Left ventricle myocardium inferior (tissue), 1 donor: ENCODE data around the gene TADA2A. TPM values are rescaled to one million over a fixed set of nuclear protein-coding genes. Genes with fewer than 3 reads are reported as not detected.

Experiments used
- DNase-seq: peaks from one replicate; pipeline ENCODE4 v3.0.0-alpha.2; 2020
- H3K27ac ChIP-seq: fragments of 200-600 bp; replicated peaks from 2 replicates; pipeline ENCODE4 v1.8.0; 2021
- H3K27me3 ChIP-seq: fragments of 200-600 bp; 2 replicates; pipeline ENCODE4 v1.8.0; 2021; ENCODE audit warnings: low read depth
- H3K36me3 ChIP-seq: fragments of 200-600 bp; 2 replicates; pipeline ENCODE4 v1.8.0; 2021
- H3K4me1 ChIP-seq: fragments of 200-600 bp; 2 replicates; pipeline ENCODE4 v1.8.0; 2021
- H3K4me3 ChIP-seq: fragments of 200-600 bp; 2 replicates; pipeline ENCODE4 v1.8.0; 2021; ENCODE audit warnings: mild to moderate bottlenecking, moderate library complexity
- H3K9me3 ChIP-seq: fragments of 200-600 bp; replicated peaks from 2 replicates; pipeline ENCODE4 v1.8.0; 2021
- intact Hi-C: fragments of 100-400 bp; cut with micrococcal nuclease; formaldehyde crosslinking; loops from one replicate; pipeline ENCODE4 v1.11.0; 2022
- total RNA-seq: library from RNA; stranded (reverse); fragmentation: NEBNext Ultra II Directional; extraction: Animal tissue kit (Norgen Biotek cat#: 25700); gene quantifications from one replicate; pipeline ENCODE4 v1.2.1, GENCODE V29; 2021
- TF ChIP-seq, protein P1 (sequence below): fragments of 200-600 bp; IDR thresholded peaks from 2 replicates; pipeline ENCODE4 v1.8.0; 2021; ENCODE audit warnings: antibody characterized with exemption, mild to moderate bottlenecking, borderline replicate concordance
- donor health status: DM: no; HTN: yes; CAD: no; lungs with severe emphysema.

Gene TADA2A
- total RNA-seq, 1 donor from 2014 or later: 11.9 TPM

DNA sequence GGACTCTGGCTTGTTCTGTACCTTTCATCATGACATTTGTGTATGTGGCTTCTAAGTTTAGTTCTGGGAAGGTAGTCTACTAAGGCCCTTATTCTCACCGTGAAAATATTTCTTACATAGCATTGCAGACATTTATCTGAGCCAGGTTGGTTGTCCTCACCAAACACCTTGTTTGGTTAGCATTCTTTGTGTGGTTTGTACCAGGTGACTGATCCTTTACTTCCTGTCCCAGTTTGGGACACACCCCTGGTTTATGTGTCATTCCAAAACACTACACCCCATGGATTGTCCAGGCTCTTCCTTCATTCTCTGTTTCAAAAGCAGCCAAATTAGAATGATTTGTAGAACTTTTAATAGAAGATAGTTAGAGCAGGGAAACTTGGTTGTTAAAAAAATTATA lies 59.8 kb downstream of the TADA2A start:
- H3K27me3 ChIP-seq: no peaks in the 10 kb centered on the region
- no peak overlapping the region for H3K27ac ChIP-seq
- no peaks in the 10 kb centered on the region for H3K4me1 ChIP-seq
- DNase-seq: no peak
- no peaks in the 10 kb centered on the region for H3K9me3 ChIP-seq
- H3K4me3 ChIP-seq: no peak overlapping the region
- TF ChIP-seq, protein P1, sequence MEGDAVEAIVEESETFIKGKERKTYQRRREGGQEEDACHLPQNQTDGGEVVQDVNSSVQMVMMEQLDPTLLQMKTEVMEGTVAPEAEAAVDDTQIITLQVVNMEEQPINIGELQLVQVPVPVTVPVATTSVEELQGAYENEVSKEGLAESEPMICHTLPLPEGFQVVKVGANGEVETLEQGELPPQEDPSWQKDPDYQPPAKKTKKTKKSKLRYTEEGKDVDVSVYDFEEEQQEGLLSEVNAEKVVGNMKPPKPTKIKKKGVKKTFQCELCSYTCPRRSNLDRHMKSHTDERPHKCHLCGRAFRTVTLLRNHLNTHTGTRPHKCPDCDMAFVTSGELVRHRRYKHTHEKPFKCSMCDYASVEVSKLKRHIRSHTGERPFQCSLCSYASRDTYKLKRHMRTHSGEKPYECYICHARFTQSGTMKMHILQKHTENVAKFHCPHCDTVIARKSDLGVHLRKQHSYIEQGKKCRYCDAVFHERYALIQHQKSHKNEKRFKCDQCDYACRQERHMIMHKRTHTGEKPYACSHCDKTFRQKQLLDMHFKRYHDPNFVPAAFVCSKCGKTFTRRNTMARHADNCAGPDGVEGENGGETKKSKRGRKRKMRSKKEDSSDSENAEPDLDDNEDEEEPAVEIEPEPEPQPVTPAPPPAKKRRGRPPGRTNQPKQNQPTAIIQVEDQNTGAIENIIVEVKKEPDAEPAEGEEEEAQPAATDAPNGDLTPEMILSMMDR: no peak
- intact Hi-C loops: no loop called here
- H3K36me3 ChIP-seq: peaks cover 87% of the 10 kb centered on the region

GRCh38 chr17:37470181-37470580 lies 63.5 kb downstream of the TADA2A start:
- no peaks in the 10 kb centered on the region for H3K9me3 ChIP-seq
- H3K27ac ChIP-seq: no peak overlapping the region
- H3K36me3 ChIP-seq: peaks cover 97% of the 10 kb centered on the region
- H3K27me3 ChIP-seq: no peaks in the 10 kb centered on the region
- no peak overlapping the region for H3K4me3 ChIP-seq
- H3K4me1 ChIP-seq: no peaks in the 10 kb centered on the region
- intact Hi-C loops: no loop called here
- TF ChIP-seq, protein P1: no peak
- DNase-seq: no peak

GRCh38 chr17:37475731-37476420 lies 69.2 kb downstream of the TADA2A start:
- Histone ChIP-seq H3K4me1 (peaks cover 31% of the 10 kb centered on the region), H3K4me3 (no peak overlapping the region), H3K27ac (peak overlapping the region; percentile 56), H3K27me3 (no peaks in the 10 kb centered on the region), H3K36me3 (peaks cover 77% of the 10 kb centered on the region), H3K9me3 (no peaks in the 10 kb centered on the region)
- intact Hi-C loops: no loop called here
- TF ChIP-seq, protein P1: no peak
- DNase-seq: no peak

DNA sequence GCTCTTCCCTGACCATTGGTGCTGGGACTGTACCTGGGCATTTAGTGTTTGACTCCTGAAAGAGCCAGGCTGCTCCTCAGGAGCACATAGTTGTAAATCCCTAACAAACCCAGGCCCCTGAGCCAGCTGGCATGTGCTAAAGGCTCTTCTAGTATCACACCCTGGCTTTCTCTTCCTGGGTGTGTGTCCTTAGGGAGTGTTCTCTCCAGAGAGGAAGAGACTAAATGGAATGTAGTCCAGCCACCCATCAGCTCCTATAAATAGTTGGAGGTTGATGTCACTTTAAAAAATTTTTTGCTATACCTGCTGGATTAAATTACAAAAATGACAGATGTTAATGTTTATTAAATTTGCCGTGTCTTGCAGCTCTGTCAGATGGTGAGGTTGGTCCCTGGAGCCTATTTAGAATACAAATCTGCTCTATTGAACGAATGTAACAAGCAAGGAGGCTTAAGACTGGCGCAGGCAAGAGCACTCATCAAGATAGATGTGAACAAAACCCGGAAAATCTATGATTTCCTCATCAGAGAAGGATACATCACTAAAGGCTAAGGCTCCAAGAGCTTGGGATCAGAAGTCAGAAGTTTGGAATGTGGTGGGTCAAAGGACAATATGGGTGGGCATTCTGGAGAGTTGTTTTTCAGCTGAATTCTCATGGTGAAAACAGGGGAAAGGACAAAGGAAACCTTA lies 69.9 kb downstream of the TADA2A start:
- DNase-seq: peak; percentile 22
- Histone ChIP-seq H3K27ac (peak overlapping the region; percentile 56), H3K36me3 (peaks cover 70% of the 10 kb centered on the region), H3K27me3 (no peaks in the 10 kb centered on the region), H3K9me3 (no peaks in the 10 kb centered on the region), H3K4me3 (no peak overlapping the region), H3K4me1 (peaks cover 37% of the 10 kb centered on the region)
- intact Hi-C loops: no loop called here
- TF ChIP-seq, protein P1: no peak

DNA sequence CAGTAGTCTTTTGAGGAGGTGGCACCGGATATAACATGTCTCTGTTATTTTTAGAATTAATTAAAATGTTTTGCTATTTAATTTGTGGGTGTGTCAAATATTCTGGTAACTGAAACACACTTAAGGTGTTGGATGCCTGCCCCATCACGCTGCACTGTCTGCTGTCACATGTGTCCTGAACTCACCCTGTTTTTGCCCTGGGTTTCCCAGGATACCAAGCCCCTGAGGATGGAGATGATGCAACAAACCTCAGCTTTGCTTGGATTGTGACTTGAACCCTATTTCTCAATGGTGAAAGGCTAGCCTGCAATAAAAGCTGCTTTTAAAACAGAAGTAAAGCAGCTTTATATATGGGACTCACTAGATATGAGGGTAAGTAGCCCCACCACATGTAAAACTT lies 71.5 kb downstream of the TADA2A start:
- no peaks in the 10 kb centered on the region for H3K27me3 ChIP-seq
- no peak overlapping the region for H3K4me3 ChIP-seq
- DNase-seq: peak; percentile 58
- H3K4me1 ChIP-seq: peaks cover 45% of the 10 kb centered on the region
- TF ChIP-seq, protein P1: no peak
- intact Hi-C loops: no loop called here
- H3K27ac ChIP-seq: peak overlapping the region; percentile 56
- peaks cover 54% of the 10 kb centered on the region for H3K36me3 ChIP-seq
- no peaks in the 10 kb centered on the region for H3K9me3 ChIP-seq
